GOT3 (cell line): ENCODE data around the gene RAI1.

Experiments
- DNase-seq: peaks from one replicate; lab custom pipeline; 2025; ENCODE audit warnings: mixed read lengths; lab: John Stamatoyannopoulos, UW

RAI1 gene

GRCh38 chr17:17716837-17717523 lies 35.7 kb downstream of the RAI1 start:
- no peak for DNase-seq

GRCh38 chr17:17718251-17718650 lies 37.0 kb downstream of the RAI1 start:
- no peak for DNase-seq

GRCh38 chr17:17719199-17719940 lies 38.1 kb downstream of the RAI1 start:
- DNase-seq, result no peak

- DNase-seq, result no peak
Measured at GRCh38 chr17:17719966-17720543, 38.8 kb downstream of the RAI1 start.

GRCh38 chr17:17721140-17721668 lies 39.9 kb downstream of the RAI1 start:
- no peak for DNase-seq

- DNase-seq, result no peak
Measured at GRCh38 chr17:17722081-17722905, 41.0 kb downstream of the RAI1 start.

- DNase-seq, result no peak
Measured at GRCh38 chr17:17722906-17723353, 41.7 kb downstream of the RAI1 start.

- DNase-seq, result no peak
Measured at GRCh38 chr17:17723354-17724261, 42.4 kb downstream of the RAI1 start.

GRCh38 chr17:17724307-17725010 lies 43.2 kb downstream of the RAI1 start:
- DNase-seq, result no peak

- DNase-seq, result no peak
Measured at GRCh38 chr17:17725011-17725751, 43.9 kb downstream of the RAI1 start.

GRCh38 chr17:17725752-17726457 lies 44.6 kb downstream of the RAI1 start:
- DNase-seq, result no peak

GRCh38 chr17:17726458-17727060 lies 45.3 kb downstream of the RAI1 start:
- DNase-seq, result no peak

GRCh38 chr17:17727111-17727659 lies 45.9 kb downstream of the RAI1 start:
- no peak for DNase-seq

- DNase-seq, result no peak
Measured at GRCh38 chr17:17728146-17728545, 46.9 kb downstream of the RAI1 start.

- DNase-seq, result no peak
Measured at GRCh38 chr17:17728550-17729251, 47.4 kb downstream of the RAI1 start.

- no peak for DNase-seq
Measured at GRCh38 chr17:17729620-17730249, 48.5 kb downstream of the RAI1 start.
